Measurements from ENCODE around the gene TRIM43B.
"Not testable (repeated sequence)": the region's sequence is repeated elsewhere in the genome, so short reads cannot be mapped to it uniquely, and the experiment has no call there.

TRIM43B gene

DNA sequence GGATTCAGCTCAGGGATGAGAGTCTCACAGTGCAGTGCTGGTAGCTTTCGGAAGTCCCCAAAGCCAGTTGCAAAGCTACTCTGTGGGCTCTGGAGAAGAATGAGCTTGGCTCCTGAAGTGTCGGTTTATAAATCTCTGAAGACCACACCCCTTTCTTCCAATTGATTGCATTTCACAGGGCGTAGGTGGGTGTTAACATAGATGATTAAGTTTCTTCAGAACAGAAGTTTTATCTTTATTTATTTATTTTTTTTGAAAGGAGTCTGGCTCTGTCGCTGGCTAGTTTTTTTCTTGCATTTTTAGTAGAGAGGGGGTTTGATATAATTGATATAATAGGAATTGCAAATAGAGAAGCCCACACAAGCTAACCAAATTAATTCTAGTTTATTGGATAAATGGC lies at the start of gene TRIM43B:
TSS of gene TRIM43B (minus strand) at position 101 of the 400 bp plus-strand sequence. CDS start 2,040 bp downstream, outside the sequence.
- not testable (repeated sequence) for H3K4me3 ChIP-seq (ENCODE audit: low read depth, low read length); DNase-seq (ENCODE audit: low read depth)

DNA sequence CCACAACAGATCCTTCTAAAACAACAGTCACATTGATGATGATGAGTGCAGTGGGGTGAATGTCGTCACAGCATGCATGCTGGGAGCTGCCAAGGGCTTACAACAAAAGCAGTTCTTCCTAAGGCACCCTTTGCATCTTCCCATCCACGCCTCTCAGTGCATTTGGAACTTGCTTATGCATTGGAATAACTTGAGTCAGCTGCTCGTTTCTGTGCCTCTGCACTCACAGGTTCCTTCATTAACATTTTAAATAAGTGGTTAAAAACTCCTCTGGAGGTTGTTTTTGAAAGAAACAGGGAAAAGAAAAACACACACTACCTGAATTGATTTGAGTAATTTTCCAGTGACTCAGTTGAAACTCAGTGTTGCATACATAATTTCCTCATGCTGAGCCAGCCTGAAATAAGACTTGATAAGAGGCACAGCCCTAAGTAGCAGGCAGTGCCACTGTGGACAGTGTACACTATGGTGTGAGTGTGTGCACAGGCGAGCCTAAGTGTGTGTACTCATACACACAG lies 46.8 kb upstream of the TRIM43B start:
- TF ChIP-seq, protein P1, sequence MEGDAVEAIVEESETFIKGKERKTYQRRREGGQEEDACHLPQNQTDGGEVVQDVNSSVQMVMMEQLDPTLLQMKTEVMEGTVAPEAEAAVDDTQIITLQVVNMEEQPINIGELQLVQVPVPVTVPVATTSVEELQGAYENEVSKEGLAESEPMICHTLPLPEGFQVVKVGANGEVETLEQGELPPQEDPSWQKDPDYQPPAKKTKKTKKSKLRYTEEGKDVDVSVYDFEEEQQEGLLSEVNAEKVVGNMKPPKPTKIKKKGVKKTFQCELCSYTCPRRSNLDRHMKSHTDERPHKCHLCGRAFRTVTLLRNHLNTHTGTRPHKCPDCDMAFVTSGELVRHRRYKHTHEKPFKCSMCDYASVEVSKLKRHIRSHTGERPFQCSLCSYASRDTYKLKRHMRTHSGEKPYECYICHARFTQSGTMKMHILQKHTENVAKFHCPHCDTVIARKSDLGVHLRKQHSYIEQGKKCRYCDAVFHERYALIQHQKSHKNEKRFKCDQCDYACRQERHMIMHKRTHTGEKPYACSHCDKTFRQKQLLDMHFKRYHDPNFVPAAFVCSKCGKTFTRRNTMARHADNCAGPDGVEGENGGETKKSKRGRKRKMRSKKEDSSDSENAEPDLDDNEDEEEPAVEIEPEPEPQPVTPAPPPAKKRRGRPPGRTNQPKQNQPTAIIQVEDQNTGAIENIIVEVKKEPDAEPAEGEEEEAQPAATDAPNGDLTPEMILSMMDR (IDR thresholded peaks at IDR 0.05; ENCODE audit: low read depth, low read length) = no peak
- no peak for TF ChIP-seq MAX (IDR thresholded peaks at IDR 0.05; ENCODE audit: low read depth, low read length)
- no peak for TF ChIP-seq MYC (IDR thresholded peaks at IDR 0.05; ENCODE audit: low read depth, low read length)
- TF ChIP-seq POLR2A (IDR thresholded peaks at IDR 0.05; ENCODE audit: extremely low read depth, insufficient read length) = no peak
- DNase-seq (ENCODE audit: low read depth) = no peak
- H3K4me3 ChIP-seq (ENCODE audit: low read depth, low read length) = no peak overlapping the region

- DNase-seq (ENCODE audit: low read depth) = peak; percentile 8
- TF ChIP-seq, protein P1 (IDR thresholded peaks at IDR 0.05; ENCODE audit: low read depth, low read length) = no peak
- TF ChIP-seq POLR2A (IDR thresholded peaks at IDR 0.05; ENCODE audit: extremely low read depth, insufficient read length) = no peak
- no peak for TF ChIP-seq MAX (IDR thresholded peaks at IDR 0.05; ENCODE audit: low read depth, low read length)
- no peak for TF ChIP-seq MYC (IDR thresholded peaks at IDR 0.05; ENCODE audit: low read depth, low read length)
- no peak overlapping the region for H3K4me3 ChIP-seq (ENCODE audit: low read depth, low read length)
Observed at GRCh38 chr2:95530734-95531133, 46.2 kb upstream of the TRIM43B start.

GRCh38 chr2:95526360-95527341 lies 42.1 kb upstream of the TRIM43B start:
- DNase-seq (ENCODE audit: low read depth) = no peak
- TF ChIP-seq, protein P1 (IDR thresholded peaks at IDR 0.05; ENCODE audit: low read depth, low read length) = no peak
- no peak for TF ChIP-seq MAX (IDR thresholded peaks at IDR 0.05; ENCODE audit: low read depth, low read length)

GRCh38 chr2:95525294-95526035 lies 40.9 kb upstream of the TRIM43B start:
- no peak for DNase-seq (ENCODE audit: low read depth)
- no peak overlapping the region for H3K4me3 ChIP-seq (ENCODE audit: low read depth, low read length)
- TF ChIP-seq MAX (IDR thresholded peaks at IDR 0.05; ENCODE audit: low read depth, low read length) = no peak
- no peak for TF ChIP-seq MYC (IDR thresholded peaks at IDR 0.05; ENCODE audit: low read depth, low read length)
- TF ChIP-seq, protein P1 (IDR thresholded peaks at IDR 0.05; ENCODE audit: low read depth, low read length) = no peak
- no peak for TF ChIP-seq POLR2A (IDR thresholded peaks at IDR 0.05; ENCODE audit: extremely low read depth, insufficient read length)

More at GRCh38 chr2:95526360-95527341, 42.1 kb upstream of the TRIM43B start:
- H3K4me3 ChIP-seq (ENCODE audit: low read depth, low read length) = no peak overlapping the region

DNA sequence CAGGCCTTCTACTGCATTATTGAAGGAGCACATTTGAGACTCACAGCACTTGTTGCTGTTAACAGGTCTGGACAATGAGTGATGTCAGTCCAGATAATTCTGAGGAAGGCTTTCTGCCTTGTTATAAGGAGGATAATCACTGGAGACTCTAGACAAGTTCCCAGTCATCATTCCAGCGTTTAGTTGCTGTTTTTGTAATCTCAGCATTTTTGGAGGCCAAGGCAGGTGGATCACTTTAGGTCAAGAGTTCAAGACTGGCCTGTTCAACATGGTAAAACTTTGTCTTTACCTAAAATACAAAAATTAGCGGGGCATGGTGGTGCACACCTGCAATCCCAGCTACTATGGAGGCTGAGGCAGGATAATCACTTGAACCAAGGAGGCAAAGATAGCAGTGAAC lies 39.6 kb upstream of the TRIM43B start:
- H3K4me3 ChIP-seq (ENCODE audit: low read depth, low read length) = no peak overlapping the region
- no peak for DNase-seq (ENCODE audit: low read depth)
- TF ChIP-seq POLR2A (IDR thresholded peaks at IDR 0.05; ENCODE audit: extremely low read depth, insufficient read length) = no peak
- no peak for TF ChIP-seq MYC (IDR thresholded peaks at IDR 0.05; ENCODE audit: low read depth, low read length)
- no peak for TF ChIP-seq MAX (IDR thresholded peaks at IDR 0.05; ENCODE audit: low read depth, low read length)
- TF ChIP-seq, protein P1 (IDR thresholded peaks at IDR 0.05; ENCODE audit: low read depth, low read length) = no peak

Measured in NB4 (cell line).